ENCODE measurements around the gene ECI2. TPM values are rescaled to one million over a fixed set of nuclear protein-coding genes. Genes with fewer than 3 reads are reported as not detected.

ECI2 gene
- total and polyA plus RNA-seq, 2 of the 13 experiments (the other 11 are each of a cell fraction or from before 2014, with no cell fraction given): 78.5 to 228 TPM

- TF ChIP-seq, protein P1, sequence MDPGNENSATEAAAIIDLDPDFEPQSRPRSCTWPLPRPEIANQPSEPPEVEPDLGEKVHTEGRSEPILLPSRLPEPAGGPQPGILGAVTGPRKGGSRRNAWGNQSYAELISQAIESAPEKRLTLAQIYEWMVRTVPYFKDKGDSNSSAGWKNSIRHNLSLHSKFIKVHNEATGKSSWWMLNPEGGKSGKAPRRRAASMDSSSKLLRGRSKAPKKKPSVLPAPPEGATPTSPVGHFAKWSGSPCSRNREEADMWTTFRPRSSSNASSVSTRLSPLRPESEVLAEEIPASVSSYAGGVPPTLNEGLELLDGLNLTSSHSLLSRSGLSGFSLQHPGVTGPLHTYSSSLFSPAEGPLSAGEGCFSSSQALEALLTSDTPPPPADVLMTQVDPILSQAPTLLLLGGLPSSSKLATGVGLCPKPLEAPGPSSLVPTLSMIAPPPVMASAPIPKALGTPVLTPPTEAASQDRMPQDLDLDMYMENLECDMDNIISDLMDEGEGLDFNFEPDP (CRISPR knock-in tag; conservative IDR thresholded peaks at IDR 0.05): no peak
- TF ChIP-seq STAT5B (CRISPR knock-in tag; IDR thresholded peaks at IDR 0.05) (no peak), KLF13 (CRISPR knock-in tag; IDR thresholded peaks at IDR 0.05) (no peak), HDAC2 (CRISPR knock-in tag; IDR thresholded peaks at IDR 0.05) (peak; percentile 100), HMG20A (CRISPR knock-in tag; IDR thresholded peaks at IDR 0.05; ENCODE audit: borderline replicate concordance) (peak; percentile 99), ZNF512 (CRISPR knock-in tag; IDR thresholded peaks at IDR 0.05) (no peak), ZNF101 (CRISPR knock-in tag; IDR thresholded peaks at IDR 0.05; ENCODE audit: borderline replicate concordance, low read depth) (no peak), ZNF484 (CRISPR knock-in tag; IDR thresholded peaks at IDR 0.05; ENCODE audit: borderline replicate concordance, low read depth) (no peak), ZNF224 (CRISPR knock-in tag; IDR thresholded peaks at IDR 0.05) (no peak), THAP8 (CRISPR knock-in tag; IDR thresholded peaks at IDR 0.05; ENCODE audit: borderline replicate concordance) (no peak), SNRNP70 (IDR thresholded peaks at IDR 0.05; ENCODE audit: low read depth, low read length) (no peak), ZNF513 (CRISPR knock-in tag; conservative IDR thresholded peaks at IDR 0.05) (no peak), ZNF280B (CRISPR knock-in tag; IDR thresholded peaks at IDR 0.05; ENCODE audit: borderline replicate concordance) (no peak), ZNF839 (CRISPR knock-in tag; IDR thresholded peaks at IDR 0.05; ENCODE audit: borderline replicate concordance) (no peak), HNRNPH1 (optimal IDR thresholded peaks at IDR 0.05; ENCODE audit: low read depth, low read length) (no peak), ZNF333 (CRISPR knock-in tag; IDR thresholded peaks at IDR 0.05; ENCODE audit: borderline replicate concordance) (no peak), NFYB (CRISPR knock-in tag; IDR thresholded peaks at IDR 0.05) (0 out of 2 replicates have a peak, but pooled peaks have one; percentile 33), ONECUT2 (CRISPR knock-in tag; IDR thresholded peaks at IDR 0.05) (peak; percentile 48; the same call in 1 of the 2 replicates), ZNF546 (CRISPR knock-in tag; conservative IDR thresholded peaks at IDR 0.05) (no peak), ZNF75D (CRISPR knock-in tag; IDR thresholded peaks at IDR 0.05; ENCODE audit: borderline replicate concordance) (no peak)
These were observed 32.6 kb downstream of the ECI2 start (continued) for GRCh38 chr6:4102687-4103244.

Measured in HepG2 (cell line).